Dendritic cell treated with granulocyte-macrophage colony-stimulating factor and Interleukin-4, amounts not matched to agents 40 ng/mL and 50 ng/mL, for 4 days (primary cell): ENCODE measurements around the gene AUTS2.

Experiments
- H3K27ac Mint-ChIP-seq: one replicate; pipeline ENCODE4 v1.8.0; 2022; ENCODE audit warnings: mild to moderate bottlenecking, mixed read lengths
- H3K27me3 Mint-ChIP-seq: one replicate; pipeline ENCODE4 v1.8.0; 2022; ENCODE audit warnings: mild to moderate bottlenecking, mixed read lengths
- H3K36me3 Mint-ChIP-seq: one replicate; pipeline ENCODE4 v1.8.0; 2022; ENCODE audit warnings: low read depth, mixed read lengths
- H3K4me1 Mint-ChIP-seq: one replicate; pipeline ENCODE4 v1.8.0; 2022; ENCODE audit warnings: low read depth, mixed read lengths
- H3K4me3 Mint-ChIP-seq: one replicate; pipeline ENCODE4 v1.8.0; 2022; ENCODE audit warnings: mild to moderate bottlenecking, moderate library complexity, mixed read lengths
- H3K9me3 Mint-ChIP-seq: one replicate; pipeline ENCODE4 v1.8.0; 2022; ENCODE audit warnings: mixed read lengths
- intact Hi-C: fragments of 100-400 bp; cut with micrococcal nuclease; formaldehyde crosslinking; loops from one replicate; pipeline ENCODE4 v1.15.0; 2022

Gene AUTS2

DNA sequence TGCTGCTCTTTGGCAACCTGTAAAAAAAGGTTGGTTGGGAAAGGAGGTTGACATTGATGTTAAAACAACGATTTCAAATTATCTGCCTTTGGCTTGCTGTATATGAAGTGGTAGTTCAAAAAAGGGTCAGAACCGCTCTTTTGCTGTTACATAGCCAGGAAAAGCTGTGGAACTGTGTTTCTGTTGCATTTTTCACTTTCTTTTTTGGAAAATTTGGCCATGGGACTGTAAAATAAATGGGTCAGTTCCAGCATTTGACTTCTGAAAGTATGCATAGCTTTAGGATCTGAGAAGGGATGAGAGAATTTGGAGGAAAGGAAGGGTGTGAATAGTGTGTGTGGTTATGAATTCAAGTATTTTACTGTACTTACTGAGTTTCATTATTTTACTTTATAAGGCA, 7.3 kb downstream of the AUTS2 start:
- Mint-ChIP-seq H3K9me3 (no peaks in the 10 kb centered on the region), H3K4me3 (no peak overlapping the region), H3K4me1 (peaks cover 4% of the 10 kb centered on the region), H3K27ac (no peak overlapping the region), H3K27me3 (no peaks in the 10 kb centered on the region), H3K36me3 (no peaks in the 10 kb centered on the region)
- intact Hi-C loops = no loop called here

DNA sequence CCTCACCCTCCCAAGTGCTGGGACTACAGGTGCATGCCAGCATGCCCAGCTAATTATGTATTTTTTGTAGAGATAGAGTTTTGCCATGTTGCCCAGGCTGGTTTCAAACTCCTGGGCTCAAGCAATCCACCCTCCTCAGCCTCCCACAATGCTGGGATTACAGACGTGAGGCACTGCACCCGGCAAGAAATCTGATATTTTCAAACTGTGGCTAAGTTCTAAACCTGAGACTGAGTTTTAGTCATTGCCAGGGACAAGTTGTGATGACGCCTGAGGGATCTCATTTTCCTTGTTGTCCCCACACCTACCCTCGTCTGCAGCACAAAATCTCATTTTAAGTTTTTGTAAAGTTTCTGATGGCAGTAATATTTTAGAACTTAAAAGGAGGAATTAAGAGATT, 9.8 kb downstream of the AUTS2 start:
- no peak overlapping the region for H3K27ac Mint-ChIP-seq
- no peaks in the 10 kb centered on the region for H3K9me3 Mint-ChIP-seq
- no peak overlapping the region for H3K4me3 Mint-ChIP-seq
- no peaks in the 10 kb centered on the region for H3K36me3 Mint-ChIP-seq
- H3K4me1 Mint-ChIP-seq = no peaks in the 10 kb centered on the region
- intact Hi-C loops = no loop called here
- no peaks in the 10 kb centered on the region for H3K27me3 Mint-ChIP-seq

DNA sequence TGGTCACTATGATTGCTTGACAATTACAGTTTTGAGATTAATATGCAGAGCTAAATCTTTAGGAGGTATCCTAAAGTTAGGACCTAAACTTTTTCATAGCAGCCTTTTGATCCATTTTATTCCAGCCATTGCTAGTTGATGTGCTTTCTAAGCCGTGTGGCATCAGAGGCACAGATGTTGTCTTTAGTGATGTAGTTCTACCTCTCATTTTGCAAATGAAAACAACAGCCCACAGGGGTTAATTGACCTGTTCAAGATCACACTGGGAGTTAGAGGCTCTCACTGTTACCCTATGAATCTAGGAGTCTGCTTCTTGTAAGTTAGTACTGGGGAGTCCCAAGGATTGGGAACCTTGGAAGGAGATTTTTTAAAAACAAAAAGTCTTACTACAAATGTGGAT, 10.6 kb downstream of the AUTS2 start:
- H3K27ac Mint-ChIP-seq = no peak overlapping the region
- no peaks in the 10 kb centered on the region for H3K36me3 Mint-ChIP-seq
- H3K4me1 Mint-ChIP-seq = no peaks in the 10 kb centered on the region
- H3K4me3 Mint-ChIP-seq = no peak overlapping the region
- intact Hi-C loops = no loop called here
- no peaks in the 10 kb centered on the region for H3K9me3 Mint-ChIP-seq
- H3K27me3 Mint-ChIP-seq = no peaks in the 10 kb centered on the region

DNA sequence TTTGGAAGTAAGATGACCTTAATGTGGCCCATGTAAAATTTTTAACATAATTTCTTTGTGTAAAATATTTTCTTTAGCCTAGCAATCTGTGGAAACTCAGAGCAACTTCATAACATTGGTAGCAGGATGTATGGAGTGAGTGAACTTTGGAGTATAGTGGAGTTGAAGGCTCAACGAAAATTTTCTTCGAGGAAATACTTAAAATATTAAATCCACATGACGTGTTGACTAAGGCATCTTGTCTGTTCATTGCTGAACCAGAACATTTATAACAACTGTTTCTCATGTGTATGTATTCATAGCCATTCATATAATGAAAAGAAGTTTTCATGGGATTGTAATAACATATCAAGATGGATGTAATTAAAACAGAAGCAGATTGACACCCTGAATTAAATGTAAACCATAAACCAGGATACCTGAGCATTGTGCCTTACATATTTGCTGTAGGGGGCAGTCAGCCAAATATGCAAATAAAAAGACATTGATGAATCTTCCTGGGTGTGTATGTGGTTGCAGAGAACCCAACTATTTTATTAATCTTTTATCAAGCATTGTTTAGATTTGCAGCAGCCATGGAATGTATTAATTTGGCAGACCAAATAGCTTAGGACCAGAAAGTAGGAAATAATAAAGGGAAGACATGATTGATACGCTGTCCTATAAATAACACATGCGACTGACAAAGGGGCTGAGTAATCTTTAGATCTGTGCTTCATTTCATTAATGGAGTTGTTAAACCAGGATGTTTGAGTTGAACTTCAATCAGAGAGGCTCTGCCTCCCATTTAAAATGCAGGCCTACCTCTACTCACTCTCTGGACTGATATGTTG, 11.5 kb downstream of the AUTS2 start:
- no peaks in the 10 kb centered on the region for H3K4me1 Mint-ChIP-seq
- H3K36me3 Mint-ChIP-seq = no peaks in the 10 kb centered on the region
- no peaks in the 10 kb centered on the region for H3K27me3 Mint-ChIP-seq
- H3K27ac Mint-ChIP-seq = no peak overlapping the region
- no peak overlapping the region for H3K4me3 Mint-ChIP-seq
- intact Hi-C loops = no loop called here
- H3K9me3 Mint-ChIP-seq = no peaks in the 10 kb centered on the region

DNA sequence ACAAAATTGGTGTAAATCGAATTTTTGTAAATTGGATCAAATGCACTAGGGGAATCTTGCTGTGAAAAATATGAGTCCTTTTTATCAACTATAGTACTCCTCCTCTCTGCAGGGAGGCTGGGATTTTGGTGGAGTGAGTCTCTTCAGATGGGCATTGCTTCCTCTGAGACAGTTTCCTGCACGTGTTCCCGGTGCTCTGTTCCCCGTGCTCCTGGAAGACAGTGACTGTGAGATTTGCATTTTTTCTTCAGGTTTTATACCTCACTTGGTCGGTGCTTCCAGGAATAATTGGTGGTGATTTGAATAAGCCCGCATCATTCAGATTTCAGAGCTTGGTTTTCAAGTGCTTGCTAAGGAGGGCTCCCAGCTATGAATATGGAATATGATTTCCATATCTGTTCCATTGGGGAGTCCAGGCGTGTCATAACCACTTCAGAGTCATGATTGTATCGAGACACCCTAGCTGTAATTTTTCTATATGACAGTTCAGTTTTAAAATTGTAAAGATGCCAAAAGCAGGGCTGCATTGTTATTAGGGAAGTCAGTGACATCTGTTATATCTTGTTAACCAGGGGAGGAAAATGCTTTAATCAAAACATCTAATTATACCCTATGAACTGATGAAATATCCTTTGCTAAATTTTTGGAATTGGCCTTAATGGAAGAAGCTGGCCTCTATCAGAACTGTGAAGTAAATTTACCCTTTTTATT, 12.3 kb downstream of the AUTS2 start:
- no peaks in the 10 kb centered on the region for H3K27me3 Mint-ChIP-seq
- no peak overlapping the region for H3K4me3 Mint-ChIP-seq
- no peaks in the 10 kb centered on the region for H3K4me1 Mint-ChIP-seq
- H3K27ac Mint-ChIP-seq = no peak overlapping the region
- no peaks in the 10 kb centered on the region for H3K36me3 Mint-ChIP-seq
- intact Hi-C loops = no loop called here
- H3K9me3 Mint-ChIP-seq = no peaks in the 10 kb centered on the region

DNA sequence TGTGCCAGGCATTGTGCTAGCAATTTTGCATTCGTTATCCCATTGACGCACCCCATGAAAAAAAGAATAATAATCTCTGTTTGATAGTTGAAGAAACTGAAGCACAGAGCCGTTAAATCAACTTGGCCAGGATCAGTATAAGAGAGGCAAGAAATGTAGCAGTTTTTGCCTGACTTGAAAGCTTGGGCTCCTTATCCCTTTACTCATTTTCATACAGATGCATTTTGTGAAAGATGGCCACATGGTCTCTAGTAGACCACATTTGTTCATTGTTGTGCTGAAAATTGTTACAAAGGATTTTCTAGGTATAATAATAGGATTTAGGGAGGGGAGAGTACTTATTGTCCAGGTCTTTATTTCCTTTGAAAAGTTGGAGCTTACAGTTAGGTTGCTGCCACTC, 14.7 kb downstream of the AUTS2 start:
- no peak overlapping the region for H3K27ac Mint-ChIP-seq
- no peak overlapping the region for H3K4me3 Mint-ChIP-seq
- intact Hi-C loops = no loop called here
- H3K4me1 Mint-ChIP-seq = no peaks in the 10 kb centered on the region
- H3K9me3 Mint-ChIP-seq = no peaks in the 10 kb centered on the region
- no peaks in the 10 kb centered on the region for H3K27me3 Mint-ChIP-seq
- no peaks in the 10 kb centered on the region for H3K36me3 Mint-ChIP-seq

DNA sequence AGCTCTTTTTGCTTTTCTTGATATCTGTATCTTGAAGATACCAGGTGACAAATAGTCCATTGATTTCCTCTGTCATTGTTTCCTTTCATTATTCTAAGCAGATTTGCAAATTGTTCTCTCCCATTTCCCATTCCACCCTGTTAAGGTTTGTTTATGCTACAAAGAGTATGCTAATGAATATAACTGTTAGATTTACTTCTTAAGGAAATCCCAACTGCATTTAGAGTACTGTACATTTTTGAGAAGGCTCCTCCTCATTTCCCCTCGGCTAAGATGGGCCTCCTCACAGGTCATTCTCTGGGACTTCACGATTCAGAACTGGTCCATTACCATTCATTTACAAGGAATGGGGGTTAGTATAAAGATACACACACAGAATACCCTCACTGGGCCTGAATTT, 15.6 kb downstream of the AUTS2 start:
- H3K4me1 Mint-ChIP-seq = no peaks in the 10 kb centered on the region
- no peaks in the 10 kb centered on the region for H3K36me3 Mint-ChIP-seq
- no peaks in the 10 kb centered on the region for H3K27me3 Mint-ChIP-seq
- H3K4me3 Mint-ChIP-seq = no peak overlapping the region
- H3K9me3 Mint-ChIP-seq = no peaks in the 10 kb centered on the region
- no peak overlapping the region for H3K27ac Mint-ChIP-seq
- intact Hi-C loops = no loop called here

DNA sequence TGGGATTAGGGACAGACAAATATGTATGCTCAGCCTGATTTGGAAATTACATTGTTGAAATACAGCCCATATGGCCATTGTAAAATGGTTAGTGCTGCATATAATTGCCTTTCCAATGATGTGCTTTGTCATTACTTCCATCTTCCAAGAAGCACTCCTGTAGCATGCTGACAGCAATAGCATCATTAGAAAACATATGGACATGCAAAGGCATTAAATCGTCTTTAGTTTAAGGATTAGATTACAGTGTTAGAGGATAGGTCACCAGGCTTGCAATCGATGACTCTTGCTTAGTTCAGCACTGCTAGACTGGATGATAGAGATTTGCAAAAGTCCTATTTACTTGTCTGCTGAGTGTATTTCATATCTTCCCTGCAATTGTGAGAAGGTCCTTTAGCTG, 17.4 kb downstream of the AUTS2 start:
- H3K27me3 Mint-ChIP-seq = no peaks in the 10 kb centered on the region
- no peak overlapping the region for H3K27ac Mint-ChIP-seq
- no peak overlapping the region for H3K4me3 Mint-ChIP-seq
- intact Hi-C loops = no loop called here
- H3K36me3 Mint-ChIP-seq = no peaks in the 10 kb centered on the region
- no peaks in the 10 kb centered on the region for H3K4me1 Mint-ChIP-seq
- no peaks in the 10 kb centered on the region for H3K9me3 Mint-ChIP-seq

DNA sequence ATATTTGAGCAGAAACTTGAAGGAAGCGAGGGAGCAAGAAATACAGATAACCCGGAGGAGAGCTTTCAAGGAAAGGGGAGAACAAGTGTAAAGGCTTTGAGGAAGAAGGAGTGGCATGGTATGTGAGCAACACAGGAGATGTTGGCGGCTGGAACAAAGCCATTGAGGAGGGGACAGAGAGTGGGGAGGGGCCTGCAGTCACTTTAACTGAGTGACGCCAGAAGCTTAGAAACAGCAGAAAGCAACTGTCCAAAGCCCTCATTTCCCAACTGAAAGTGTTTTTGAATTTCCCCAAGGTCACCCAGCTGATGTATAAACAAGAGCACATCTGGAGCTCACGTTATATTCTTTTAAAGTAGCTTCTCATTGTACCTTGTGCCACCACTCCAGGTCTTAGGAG, 19.1 kb downstream of the AUTS2 start:
- Mint-ChIP-seq H3K27ac (no peak overlapping the region), H3K27me3 (no peaks in the 10 kb centered on the region), H3K4me3 (no peak overlapping the region), H3K9me3 (no peaks in the 10 kb centered on the region), H3K4me1 (no peaks in the 10 kb centered on the region), H3K36me3 (no peaks in the 10 kb centered on the region)
- intact Hi-C loops = no loop called here

DNA sequence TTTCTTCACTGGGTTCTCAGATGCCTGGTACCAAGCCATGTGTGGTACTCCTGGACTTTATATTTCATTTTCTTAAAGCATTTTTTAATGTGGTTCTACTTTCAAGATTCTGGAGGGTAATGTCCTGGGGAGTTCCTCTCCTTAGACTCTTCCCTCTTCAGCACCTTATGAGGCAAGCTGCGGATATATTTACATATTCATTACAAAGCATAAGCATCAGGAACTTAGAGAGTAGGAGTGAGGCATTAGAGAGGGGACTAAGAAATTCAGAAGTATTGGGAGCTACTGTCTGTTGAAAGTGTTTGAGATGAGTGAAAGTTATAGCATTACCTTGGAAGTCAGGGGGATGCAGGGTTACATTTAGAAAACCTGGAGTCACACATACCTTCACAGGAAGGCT, 20.8 kb downstream of the AUTS2 start:
- Mint-ChIP-seq H3K9me3 (no peaks in the 10 kb centered on the region), H3K27ac (no peak overlapping the region), H3K36me3 (no peaks in the 10 kb centered on the region), H3K4me3 (no peak overlapping the region), H3K4me1 (no peaks in the 10 kb centered on the region), H3K27me3 (no peaks in the 10 kb centered on the region)
- intact Hi-C loops = no loop called here

DNA sequence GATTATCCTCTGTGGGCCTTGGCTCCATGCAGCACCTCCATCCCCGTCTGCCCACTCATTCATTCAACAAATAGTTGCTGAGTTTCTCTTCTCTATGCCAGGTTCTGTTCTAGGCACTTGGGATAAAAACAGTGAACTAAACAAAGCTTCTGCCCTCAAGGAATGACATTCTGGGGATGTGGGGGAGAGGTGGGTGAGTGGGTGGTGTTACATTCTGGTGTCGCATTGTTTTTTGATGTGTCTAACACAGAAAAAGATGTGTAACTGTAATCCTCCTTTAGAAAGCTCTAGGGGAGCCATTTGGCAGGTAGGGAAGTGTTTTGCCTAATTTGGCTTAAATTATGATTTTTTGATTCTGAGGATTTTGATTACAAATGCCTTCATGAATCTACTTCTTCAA, 21.4 kb downstream of the AUTS2 start:
- H3K4me3 Mint-ChIP-seq = no peak overlapping the region
- H3K27me3 Mint-ChIP-seq = no peaks in the 10 kb centered on the region
- H3K36me3 Mint-ChIP-seq = no peaks in the 10 kb centered on the region
- H3K9me3 Mint-ChIP-seq = no peaks in the 10 kb centered on the region
- H3K4me1 Mint-ChIP-seq = no peaks in the 10 kb centered on the region
- no peak overlapping the region for H3K27ac Mint-ChIP-seq
- intact Hi-C loops = no loop called here

DNA sequence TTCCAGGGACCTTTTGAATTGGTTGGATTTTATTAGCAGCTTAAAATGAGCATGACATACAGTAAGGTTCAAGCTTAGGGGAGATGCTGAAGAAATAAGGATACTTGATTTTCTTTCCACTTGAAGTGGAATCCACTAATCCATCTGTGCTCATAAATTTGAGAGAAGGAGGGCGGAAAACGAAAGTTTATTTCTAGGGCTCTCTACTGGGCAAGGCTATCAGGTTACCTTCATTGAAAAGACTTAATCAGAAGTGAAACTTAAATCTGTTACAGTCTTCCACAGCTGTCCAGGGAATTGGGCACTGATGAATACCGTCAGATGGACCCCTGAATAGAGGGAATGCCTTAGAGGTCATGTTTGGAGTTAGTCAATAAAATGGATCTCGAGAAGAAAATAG, 21.8 kb downstream of the AUTS2 start:
- Mint-ChIP-seq H3K27ac (no peak overlapping the region), H3K4me3 (no peak overlapping the region), H3K4me1 (no peaks in the 10 kb centered on the region), H3K36me3 (no peaks in the 10 kb centered on the region), H3K27me3 (no peaks in the 10 kb centered on the region), H3K9me3 (no peaks in the 10 kb centered on the region)
- intact Hi-C loops = no loop called here

DNA sequence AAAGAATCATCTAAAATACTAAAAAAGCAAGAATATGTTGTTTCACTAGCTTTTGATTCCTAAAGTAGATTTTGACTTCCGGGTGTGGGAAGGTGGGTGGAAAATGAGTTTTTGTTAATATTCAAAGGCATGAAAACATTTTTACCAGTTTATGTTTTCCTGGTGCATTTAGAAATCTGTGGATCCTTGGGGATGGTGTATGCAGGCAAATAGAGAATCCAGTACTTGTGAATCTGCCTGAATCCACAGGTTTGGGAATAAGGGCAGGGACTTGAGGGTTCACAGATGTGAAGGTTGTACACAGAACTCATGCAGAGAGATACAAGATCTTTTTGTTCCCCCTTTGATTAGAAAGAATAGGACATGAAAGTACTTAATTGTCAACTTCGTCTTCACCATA, 22.4 kb downstream of the AUTS2 start:
- intact Hi-C loops = no loop called here
- H3K36me3 Mint-ChIP-seq = no peaks in the 10 kb centered on the region
- no peaks in the 10 kb centered on the region for H3K27me3 Mint-ChIP-seq
- H3K4me3 Mint-ChIP-seq = no peak overlapping the region
- no peaks in the 10 kb centered on the region for H3K4me1 Mint-ChIP-seq
- no peaks in the 10 kb centered on the region for H3K9me3 Mint-ChIP-seq
- H3K27ac Mint-ChIP-seq = no peak overlapping the region

DNA sequence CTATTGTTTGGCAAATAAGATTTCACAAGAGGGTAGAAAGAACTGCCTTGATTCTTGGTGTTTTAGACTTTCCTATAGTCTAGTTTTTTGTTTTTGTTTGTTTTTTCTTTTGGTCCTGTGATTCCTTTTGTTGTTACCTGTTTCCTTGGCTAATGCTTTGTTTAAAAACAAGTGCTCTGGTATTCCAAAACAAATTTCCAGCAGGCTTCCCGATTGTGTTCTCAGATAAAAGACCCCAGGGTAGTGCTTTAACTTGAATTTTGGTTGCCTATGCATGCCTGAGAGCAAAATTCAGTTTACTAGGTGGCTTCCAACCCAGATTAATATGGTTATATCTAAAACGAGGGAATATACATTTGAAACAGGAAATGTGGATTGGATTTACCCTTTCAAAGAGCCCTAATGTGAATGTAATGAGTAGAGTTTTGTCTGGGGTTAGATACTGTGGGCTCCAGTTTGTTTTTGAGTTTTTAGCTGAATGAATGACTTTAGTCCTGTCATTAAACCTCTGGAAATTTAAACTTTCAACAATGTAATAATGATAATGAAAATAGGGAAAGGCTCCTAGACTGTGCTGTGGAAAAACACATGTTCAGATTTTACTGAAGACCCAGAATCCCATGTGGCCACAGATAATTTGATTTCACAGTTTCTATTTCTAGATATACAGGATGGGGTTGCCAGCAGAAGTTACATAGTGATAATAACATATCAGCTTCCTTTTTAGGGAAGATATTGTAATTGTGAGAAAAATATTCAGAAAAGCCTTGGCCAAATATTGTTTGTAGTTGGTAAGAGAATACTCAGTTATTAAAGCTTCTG, 23.9 kb downstream of the AUTS2 start:
- Mint-ChIP-seq H3K9me3 (no peaks in the 10 kb centered on the region), H3K36me3 (no peaks in the 10 kb centered on the region), H3K27ac (no peak overlapping the region), H3K4me1 (no peaks in the 10 kb centered on the region), H3K27me3 (no peaks in the 10 kb centered on the region), H3K4me3 (no peak overlapping the region)
- intact Hi-C loops = no loop called here
